Right renal cortex interstitium (tissue), 3 donors: ENCODE data around the gene CDH6. TPM values are rescaled to one million over a fixed set of nuclear protein-coding genes. Genes with fewer than 3 reads are reported as not detected.

Experiments
- DNase-seq, 3 donors: peaks; one replicate each; pipeline ENCODE4 v3.0.0-alpha.2; 2013; ENCODE audit warnings: low read depth in 3 of 3, low spot score in 2 of 3
- polyA plus RNA-seq, 3 donors: library from polyadenylated mRNA; unstranded; fragments of 120-200 nt; gene quantifications; one replicate each; pipeline ENCODE4 v1.2.1, GENCODE V29; 2013; ENCODE audit not compliant: insufficient read length in 3 of 3

Gene CDH6
- polyA plus RNA-seq, 3 donors: 61.1 to 66.1 (median 63.4) TPM

DNA sequence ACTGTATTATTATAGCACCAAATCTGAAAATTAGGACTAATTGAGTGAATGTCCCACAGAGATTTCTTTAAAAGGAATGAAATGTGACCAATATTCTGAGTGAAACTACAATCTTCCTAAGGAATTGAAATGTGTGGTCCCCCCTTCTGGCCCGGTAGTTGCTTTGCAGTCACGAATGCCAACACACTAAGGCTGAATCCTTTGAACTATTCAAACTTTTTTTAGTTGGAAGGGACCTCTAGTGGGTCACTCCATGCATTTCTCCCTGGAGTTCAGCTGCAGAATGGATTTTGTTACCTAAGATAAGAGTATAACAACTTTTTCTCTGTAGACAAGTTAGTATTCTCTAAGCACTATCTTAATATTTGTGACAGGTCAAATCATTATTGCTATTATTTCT lies 2.8 kb downstream of the CDH6 start:
- DNase-seq: no peak

DNA sequence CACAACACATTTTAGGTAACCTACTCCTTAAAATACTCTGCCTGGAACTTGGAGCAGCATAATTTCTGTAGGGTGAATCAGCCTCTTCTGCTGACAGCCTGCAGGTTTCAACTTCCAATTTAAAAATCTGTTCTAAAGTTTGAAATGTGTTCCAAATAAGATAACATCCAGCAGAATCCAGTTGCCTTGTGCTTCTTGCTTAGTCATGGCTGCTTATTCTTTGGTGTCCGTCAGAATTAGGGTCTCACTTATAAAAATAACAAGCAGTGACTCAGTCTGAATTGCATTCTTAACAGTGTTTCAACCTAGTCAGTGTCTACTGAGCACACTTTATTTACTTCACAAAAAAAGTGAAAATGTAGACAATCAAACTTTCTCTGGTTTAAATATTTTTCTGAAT lies 3.7 kb downstream of the CDH6 start:
- no peak for DNase-seq

DNA sequence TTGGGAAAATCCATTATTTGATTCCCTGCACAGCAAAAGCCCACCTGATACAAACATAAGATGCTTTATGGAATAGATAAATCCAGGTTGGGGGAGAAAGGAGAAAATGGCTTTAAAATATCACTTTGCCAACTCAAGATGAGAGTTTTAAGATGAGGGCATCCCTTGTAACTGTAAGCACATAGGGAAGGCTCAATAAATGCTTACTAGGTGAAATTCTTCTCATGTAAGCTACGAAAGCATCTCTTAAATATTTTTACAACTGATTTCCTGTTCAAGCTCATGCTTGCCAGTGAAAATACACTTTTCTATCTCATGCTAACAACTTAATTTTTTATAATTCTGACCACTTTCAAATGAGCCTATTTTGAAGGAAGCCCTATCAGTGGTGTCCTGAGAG lies 11.5 kb downstream of the CDH6 start:
- no peak for DNase-seq

DNA sequence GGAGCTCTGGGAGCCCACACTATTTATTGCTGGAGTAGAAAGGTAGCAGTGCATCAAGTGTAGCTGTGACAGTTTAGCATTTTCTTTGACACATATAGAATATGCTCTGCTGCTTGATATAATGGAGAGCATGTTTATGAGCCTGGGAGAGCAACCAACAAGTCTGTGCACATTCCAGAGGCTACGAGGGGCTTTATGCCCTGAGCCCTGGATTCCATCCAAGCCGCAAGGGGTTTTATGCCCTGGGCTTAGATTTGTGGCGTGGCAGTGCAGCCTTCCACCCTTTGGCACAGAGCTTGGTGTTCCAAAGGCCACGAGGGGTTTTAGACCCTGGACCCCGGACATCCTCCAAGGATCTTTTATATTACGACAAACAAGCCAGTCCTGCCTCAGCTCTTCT lies 14.6 kb downstream of the CDH6 start:
- no peak for DNase-seq

DNA sequence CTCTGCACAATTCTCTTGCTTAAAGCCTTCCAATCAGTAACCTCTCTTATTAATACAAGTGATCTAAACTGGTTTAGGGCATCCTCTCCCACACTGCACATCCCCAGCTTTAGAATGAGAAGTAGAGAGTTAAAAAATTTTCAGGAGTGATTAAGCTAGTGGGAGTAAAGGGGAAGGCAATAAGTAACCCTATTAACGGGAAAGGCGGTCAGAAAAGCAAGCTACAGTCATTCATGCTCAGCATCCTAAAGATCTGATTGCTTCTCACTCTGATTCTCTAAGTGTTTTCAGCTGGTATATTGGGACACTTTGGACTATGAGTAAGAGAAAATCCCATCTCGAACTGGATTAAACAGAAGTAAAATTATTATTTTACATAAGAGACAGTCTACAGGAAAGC lies 15.8 kb downstream of the CDH6 start:
- DNase-seq: no peak

DNA sequence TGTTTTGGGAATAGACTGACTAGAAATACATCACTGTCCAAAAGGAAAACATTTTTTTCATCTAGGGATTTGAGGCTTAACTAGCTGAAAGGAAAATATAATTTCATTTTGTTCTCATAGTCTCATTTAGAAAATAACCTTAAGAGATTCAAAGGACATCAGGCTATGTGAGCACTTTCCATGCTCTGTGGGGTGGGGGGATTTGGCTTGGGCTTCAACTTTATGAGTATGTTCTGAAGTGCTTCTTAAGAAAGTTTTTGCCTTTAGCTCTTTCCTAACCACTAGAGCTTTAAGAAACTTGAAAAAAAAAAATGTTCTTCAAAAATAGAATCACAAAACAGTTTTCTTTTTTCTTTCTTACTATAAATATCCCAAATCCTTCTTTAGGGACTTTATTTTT lies 17.6 kb downstream of the CDH6 start:
- DNase-seq: no peak

DNA sequence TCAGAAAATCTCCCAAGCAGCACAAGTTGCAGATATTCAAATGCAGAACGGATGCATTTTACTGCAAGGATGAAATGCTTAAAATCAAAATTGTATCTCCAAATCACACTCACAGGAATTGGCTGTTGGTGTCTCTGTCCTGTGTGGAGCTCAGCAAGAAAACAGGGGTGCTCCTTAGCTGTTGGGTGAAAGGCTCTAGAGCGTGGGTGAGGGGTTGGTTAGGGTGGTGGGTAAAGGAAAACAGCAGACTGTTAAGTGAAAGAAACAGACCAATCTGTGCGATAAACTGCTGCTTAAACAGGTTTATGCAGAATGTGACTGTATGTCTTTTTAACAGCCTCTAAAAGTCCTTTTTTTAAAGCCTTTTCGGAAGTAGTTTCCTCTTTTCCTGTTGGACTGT lies 19.8 kb downstream of the CDH6 start:
- no peak for DNase-seq

DNA sequence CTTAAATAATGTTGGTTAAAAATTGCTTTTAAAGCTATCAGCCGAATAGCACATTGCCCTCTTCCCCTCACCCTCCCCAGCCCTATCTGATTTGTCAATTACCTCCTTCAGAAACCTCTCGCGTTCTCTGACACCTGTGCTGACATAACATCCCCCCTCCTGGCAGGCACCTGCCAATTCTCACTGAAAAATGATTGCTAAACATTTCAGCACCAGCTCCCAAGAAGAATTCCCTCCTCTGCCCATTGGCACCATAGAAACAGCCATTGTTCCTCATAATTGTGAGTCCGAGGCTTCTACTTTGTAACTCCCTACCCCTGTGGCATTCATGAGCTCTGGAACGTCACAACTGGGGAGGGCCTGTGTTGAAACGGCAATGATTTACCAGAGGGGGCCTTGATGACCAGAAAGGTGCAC lies 20.2 kb downstream of the CDH6 start:
- no peak for DNase-seq

DNA sequence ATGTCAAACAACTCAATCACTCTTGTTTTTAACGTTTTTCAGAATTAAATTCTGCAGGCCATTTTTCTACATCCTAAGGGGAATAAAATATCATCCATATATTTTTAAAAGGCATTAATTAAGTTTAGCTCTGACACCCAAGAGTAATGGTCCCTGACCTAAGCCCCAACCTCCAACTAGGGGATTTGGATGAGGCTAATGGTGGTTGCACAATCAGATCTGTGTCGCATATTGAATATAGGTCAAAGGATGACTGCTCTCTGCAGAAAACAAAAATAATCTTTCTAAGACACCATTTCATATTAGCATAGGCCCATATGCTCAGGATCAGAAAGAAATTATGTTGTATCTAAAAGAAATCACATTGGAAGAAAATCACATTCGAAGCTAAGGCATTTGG lies 20.7 kb downstream of the CDH6 start:
- DNase-seq: no peak

DNA sequence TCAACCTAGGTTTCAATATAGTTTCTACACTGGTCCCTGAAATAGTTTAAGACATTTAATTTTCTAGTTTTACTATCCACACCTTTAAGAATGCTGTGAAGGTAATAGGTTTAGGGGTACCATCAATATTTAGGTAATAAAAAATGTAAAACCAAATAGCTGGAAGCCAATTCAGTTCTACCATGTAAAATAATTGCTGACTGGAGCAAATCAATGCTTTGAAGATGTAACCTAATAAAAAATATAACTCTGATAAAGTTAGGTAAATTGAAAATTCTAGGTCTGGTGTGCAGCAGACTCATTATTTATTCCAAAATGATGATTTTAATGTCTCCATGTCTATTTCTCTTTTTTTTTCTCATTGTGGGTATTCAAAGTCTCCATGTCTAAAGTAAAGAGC lies 21.8 kb downstream of the CDH6 start:
- DNase-seq: no peak

DNA sequence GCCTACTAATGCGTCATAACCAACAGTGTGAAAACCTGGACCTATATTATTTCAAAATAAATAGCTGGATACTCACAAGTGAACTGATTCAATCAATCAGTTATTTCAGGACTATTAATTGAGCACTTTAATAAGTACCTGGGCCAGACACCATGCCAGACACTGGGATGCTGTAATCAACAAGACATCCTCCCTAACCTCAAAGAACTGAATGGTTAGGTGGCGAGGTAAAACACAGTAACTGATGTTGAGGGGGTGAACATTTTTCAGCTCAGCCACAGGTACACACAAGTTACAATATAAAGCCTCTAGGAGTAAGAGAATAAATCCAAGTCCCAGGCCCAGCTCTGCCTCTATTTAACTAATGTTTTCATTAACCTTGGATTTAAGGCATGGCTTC lies 24.0 kb downstream of the CDH6 start:
- DNase-seq: no peak

DNA sequence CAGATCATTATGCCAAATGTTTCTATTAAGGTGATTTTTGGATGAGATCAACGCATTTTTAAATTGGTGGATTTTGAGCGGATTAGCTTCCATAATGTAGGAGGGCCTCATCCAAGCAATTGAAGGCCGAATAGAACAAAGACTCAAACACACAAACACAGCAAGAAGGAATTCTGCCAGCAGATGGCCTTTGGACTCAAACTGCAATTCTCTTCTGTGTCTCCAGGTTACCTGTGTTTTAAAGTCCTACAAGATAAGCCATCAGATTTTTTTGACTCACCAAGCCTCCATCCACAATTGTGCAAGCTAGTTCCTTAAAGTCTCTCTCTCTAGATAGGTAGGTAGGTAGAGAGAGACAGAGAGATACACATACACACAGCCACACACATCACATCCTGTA lies 25.5 kb downstream of the CDH6 start:
- DNase-seq: no peak

DNA sequence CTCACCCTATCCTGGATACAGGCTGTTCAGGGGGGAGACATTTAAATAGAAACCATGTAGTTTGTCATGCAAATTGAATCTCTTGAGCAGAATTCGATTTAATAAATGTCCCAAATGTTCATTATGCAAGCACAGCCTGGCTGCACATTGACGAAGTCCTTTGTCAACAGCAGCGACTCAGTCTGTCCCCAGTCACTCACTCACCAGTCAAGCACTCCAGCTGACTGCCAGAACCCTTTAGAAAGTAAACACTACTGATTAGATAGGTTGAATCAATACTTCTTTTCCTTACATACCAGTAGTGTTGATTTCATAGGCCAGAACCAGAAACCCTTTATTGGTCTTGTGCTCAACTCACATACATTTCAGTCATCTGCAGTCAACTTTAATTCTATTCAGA lies 27.5 kb downstream of the CDH6 start:
- no peak for DNase-seq

DNA sequence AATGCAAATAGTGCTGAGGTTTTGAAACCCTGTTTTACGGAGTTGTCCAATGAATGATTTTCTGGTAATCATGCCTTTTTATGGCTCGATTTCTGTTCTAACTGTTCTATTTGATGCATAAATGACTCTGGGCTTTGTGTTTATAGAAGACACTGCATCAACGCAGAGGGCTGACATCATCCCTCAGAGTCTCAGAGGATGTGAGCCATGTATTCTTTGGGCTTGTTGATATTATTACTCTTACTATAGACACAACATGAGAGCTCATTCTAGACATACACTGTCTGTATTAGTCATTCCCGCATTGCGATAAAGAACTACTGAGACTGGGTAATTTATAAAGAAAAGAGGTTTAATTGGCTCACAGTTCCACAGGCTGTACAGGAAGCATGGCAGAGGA lies 31.6 kb downstream of the CDH6 start:
- DNase-seq: no peak

DNA sequence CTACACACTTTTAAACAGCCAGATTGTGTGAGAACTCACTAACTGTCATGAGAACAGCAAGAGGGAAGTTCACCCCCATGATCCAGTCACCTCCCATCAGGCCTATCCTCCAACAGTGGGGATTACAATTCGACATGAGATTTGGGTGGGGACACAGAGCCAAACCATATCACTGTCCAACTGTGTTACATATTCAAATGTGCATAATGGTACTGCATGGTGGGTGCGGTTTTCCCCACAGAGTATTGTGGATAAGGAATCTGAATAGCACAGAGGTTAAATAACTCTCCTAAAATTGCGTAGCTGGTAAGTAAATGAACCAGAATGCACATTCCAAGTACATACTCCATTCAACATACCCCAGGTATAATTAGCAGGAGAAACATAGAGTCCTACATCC lies 32.1 kb downstream of the CDH6 start:
- DNase-seq: no peak

DNA sequence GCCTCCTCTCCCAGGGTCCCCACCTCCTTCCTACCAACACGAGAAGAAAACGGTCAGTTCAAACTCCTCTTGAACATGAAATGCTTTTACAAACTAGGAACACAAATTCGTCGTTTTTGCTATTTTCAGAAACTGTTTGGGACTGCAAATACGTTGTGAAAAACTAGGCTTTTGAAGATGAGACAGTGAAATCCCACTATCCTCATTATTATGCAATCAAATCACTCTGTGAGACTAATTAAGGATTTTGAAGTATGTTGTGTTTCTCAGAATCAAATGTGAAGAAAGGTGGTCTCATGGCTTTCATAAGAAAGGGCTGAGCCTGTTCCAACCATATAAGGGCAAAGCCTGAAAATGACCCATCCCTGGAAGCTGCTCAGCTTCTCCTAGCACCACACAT lies 33.2 kb downstream of the CDH6 start:
- no peak for DNase-seq

DNA sequence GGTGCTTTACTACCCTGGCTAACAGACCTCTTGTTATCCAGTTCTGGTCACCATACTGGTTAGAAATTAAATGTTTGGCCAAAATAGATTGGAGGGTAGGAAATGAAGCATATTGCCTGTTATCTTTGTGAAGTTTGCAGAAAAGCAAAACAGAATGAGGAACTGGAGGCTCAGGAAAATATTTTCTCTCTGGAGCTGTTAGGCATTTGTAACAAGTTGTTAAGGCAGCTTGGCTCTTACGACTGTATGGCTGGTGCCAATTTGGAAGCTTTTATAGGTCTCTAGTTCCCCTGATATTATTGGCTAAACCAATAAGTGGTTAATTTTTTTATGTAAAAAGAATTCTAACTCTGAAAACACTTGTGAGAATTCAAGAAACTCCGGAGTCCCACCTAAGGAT lies 35.8 kb downstream of the CDH6 start:
- no peak for DNase-seq

DNA sequence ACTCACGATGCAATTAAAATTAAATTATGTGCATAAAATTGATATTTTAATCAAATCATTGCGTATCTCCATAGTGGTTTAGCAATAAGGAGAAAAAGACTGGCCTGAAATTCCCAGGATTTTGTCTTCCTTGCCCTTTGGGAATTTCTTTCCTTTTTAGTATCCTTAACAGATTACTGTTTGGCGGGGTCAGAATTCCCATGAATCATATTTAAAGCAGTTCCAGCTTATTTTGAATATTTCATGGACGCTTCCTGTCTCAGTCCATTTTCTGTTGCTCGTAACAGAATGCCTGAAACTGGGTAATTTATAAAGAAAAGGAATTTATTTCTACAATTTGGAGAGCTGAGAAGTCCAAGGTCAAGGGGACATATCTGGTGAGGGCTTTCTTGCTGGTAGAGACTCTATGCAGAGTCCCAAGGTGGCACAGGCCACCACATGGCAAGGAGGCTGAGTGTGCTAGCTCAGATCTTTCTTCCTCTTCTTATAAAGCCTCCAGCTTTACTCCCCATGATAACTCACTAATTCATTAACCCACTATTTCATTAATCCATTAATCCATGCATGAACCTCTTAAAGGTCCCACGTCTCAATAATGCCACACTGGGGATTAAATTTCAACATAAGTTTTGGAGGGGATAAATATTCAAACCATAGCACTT lies 37.8 kb downstream of the CDH6 start:
- DNase-seq: no peak

DNA sequence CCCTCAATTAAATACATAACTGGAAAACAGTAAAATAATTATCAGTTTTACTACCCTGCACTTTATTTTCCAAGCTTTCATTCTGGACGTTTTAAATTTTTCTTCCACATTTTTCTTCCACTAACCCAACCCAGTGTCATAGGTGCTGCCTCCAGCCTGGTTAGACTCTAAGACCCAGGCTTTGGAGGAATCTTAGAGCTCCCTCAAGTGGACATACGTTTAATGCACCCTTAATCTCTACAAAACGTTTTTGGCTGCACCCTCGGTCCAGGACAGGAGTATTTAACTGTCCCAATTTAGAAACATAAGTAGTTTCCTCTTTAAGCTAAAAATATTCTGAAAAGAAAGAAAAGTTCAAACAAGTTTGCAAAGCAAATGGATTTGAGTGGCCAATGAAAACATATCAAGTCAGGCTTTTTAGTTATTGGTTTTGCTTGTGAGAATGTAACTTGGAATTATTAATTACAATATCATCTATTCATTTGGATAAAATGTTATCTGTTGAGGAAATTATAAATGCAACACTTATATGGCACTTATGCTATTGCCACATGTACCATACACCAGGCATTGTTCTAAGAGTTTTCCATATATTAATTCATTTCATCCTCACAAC lies 38.9 kb downstream of the CDH6 start:
- DNase-seq: no peak

DNA sequence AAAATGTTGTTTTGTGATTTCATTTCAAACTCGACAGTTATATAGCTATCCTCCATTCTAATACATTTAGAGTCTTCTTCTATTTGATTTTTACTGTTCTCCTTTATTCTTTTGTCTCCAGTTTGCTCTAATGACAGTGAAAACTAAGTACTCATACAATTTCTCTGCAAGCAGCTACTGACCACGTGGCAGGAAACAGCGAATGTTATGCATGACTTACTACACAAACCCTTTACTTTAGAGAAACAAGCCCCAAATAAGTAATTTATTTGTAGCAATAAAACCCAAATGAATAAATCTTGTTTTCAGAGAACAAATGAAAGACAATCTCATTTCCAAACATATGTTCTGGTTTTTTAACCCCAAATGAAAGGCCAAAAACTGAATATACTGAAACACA lies 41.9 kb downstream of the CDH6 start:
- DNase-seq: peak in 1 of 3 donors; percentile 29

DNA sequence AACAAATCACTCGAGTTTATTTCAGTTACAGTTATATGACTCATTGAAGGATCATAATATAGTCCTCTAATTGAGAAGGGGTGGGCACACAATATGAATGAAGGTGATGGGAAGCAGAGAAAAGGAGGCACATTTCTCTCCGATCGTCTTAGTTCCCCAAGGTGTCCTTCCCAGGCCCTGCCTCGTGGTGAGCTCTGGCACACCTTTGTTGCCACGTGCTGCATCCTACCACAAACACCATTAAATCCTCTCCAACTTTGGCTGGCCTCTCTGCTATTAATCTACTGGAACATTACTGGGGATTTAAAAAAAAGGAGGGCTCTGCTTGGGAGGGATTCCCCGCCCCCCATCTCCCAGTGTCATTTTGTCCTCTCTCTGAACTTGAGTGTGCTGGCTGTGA lies 42.9 kb downstream of the CDH6 start:
- no peak for DNase-seq

DNA sequence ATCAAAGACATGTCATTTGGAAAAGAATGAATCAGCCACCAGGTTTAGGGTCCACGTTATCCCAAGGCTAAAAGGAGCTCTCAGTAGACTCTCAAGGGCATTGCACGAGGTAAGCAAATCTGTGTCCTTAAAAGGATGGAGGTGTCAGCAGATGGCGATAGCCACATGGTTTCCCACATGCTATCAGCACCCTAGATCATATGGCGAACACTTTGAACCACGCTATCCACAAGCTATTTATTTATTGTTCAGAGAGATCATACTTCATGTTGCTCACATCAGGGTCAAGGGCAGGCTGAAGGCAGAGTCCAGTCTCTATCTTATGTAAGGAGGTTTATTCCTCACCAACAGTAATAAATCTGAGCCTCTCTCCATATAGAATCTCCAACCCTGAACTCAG lies 43.7 kb downstream of the CDH6 start:
- no peak for DNase-seq

DNA sequence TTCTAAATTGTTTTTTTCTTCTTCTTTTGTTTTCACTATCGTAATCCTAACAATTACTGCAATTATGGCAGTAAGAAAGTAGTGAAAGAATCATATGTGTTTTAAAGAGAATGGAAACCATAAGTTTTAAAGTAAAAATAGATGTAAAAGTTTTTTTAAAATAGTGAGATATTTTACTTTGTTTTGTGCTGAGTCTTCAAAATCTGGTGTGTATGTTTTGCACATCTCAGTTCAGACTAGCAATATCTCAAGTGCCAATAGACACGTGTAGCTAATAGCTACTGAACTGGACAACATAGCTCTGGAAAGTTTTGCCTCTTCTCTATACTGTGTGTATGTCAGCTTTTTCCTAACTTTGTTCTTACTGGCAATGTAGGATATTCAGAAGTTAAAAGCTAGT lies 45.0 kb downstream of the CDH6 start:
- no peak for DNase-seq
